DND-41 (cell line): ENCODE measurements around the gene ATP1B3.

ENCODE experiments used
- CTCF ChIP-seq: IDR thresholded peaks from 2 replicates; pipeline ENCODE4 v1.5.1; 2012; ENCODE audit warnings: borderline replicate concordance, low read length, moderate library complexity, mild to moderate bottlenecking; ENCODE audit not compliant: poor library complexity, severe bottlenecking; ENCODE audit errors: extremely low read depth
- EZH2 ChIP-seq: IDR thresholded peaks from 3 replicates; pipeline ENCODE4 v1.6.1; 2012; ENCODE audit warnings: borderline replicate concordance, low read depth, mild to moderate bottlenecking, moderate library complexity, low read length, inconsistent platforms; ENCODE audit not compliant: severe bottlenecking

GRCh38 chr3:141921316-141921715, 44.9 kb downstream of the ATP1B3 start:
- TF ChIP-seq CTCF (no peak), EZH2 (no peak)
